LNCaP clone FGC (cell line): ENCODE results near the gene HPS1.

Experiments
- DNase-seq: peaks from one replicate; pipeline ENCODE4 v3.0.0-alpha.2; 2011; ENCODE audit warnings: low read depth
- H3K4me3 ChIP-seq: 2 replicates; pipeline ENCODE4 v1.5.1; 2011; ENCODE audit warnings: mild to moderate bottlenecking, low read depth, low read length, control low read depth
- TF ChIP-seq, protein P1 (sequence below): IDR thresholded peaks from 2 replicates; pipeline ENCODE4 v1.5.1; 2012; ENCODE audit warnings: mild to moderate bottlenecking; ENCODE audit not compliant: control insufficient read depth, insufficient read depth; ENCODE audit errors: extremely low read depth

HPS1 gene

DNA sequence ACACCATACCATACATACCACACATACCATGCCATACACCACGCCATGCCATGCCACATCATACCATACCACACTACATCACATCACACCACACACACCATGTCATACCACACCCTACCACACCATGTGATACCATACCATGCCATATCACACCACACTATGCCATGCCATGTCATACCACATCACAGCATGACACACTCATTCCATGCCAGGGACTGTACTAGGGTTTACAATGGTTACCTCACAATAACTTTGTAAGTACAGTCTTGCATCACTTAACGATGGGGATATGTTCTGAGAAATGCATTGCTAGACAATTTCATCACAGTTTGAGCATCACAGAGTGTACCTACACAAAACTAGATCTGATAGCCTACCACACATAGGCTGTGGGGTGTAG is 46.3 kb downstream of the HPS1 start:
- no peak for DNase-seq
- TF ChIP-seq, protein P1, sequence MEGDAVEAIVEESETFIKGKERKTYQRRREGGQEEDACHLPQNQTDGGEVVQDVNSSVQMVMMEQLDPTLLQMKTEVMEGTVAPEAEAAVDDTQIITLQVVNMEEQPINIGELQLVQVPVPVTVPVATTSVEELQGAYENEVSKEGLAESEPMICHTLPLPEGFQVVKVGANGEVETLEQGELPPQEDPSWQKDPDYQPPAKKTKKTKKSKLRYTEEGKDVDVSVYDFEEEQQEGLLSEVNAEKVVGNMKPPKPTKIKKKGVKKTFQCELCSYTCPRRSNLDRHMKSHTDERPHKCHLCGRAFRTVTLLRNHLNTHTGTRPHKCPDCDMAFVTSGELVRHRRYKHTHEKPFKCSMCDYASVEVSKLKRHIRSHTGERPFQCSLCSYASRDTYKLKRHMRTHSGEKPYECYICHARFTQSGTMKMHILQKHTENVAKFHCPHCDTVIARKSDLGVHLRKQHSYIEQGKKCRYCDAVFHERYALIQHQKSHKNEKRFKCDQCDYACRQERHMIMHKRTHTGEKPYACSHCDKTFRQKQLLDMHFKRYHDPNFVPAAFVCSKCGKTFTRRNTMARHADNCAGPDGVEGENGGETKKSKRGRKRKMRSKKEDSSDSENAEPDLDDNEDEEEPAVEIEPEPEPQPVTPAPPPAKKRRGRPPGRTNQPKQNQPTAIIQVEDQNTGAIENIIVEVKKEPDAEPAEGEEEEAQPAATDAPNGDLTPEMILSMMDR = no peak
- no peak overlapping the region for H3K4me3 ChIP-seq

DNA sequence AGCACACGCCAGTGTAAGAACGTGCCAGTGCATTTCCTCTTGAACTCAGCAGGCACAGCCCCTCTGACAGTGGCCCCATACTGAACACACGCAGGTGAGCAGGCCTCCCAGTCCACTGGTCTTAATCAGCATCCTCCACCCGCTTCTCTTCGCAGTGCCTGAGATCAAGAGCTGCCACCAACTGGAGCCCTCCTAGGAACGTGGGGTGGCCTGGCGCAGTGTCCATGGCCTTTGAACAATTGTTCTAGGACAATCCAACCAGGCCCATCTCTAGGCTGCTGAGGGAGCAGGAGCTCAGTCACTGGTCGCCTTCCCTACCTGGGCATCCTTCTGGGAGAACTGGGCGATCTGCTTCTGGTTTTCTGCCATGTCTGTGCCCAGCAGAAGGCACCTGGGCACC is 47.0 kb downstream of the HPS1 start:
- TF ChIP-seq, protein P1 = no peak
- no peak overlapping the region for H3K4me3 ChIP-seq
- no peak for DNase-seq

DNA sequence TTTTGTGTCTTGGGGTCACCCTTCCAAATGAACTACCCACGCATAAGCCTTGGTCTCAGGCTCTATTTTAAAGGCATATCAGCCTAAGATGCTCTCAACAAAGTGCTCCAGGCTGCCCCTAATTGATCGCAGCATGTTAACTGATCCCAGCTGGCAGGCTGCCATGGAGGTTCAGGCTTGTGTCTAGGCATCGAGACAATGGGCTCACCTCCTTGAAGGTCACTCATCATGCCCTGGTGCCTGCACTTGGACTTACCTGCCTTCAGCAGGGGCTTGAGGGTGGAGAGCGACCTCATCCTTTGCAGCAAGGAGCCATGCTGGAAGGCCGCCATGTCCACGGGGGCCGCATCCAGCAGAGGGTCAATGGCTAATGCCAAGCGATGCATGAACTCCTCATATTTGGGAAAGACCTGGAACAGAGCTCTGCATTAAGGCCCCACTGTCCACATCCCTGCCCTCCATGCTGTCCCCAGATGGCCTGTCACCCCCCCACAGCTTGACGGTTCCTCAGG is 49.6 kb downstream of the HPS1 start:
- TF ChIP-seq, protein P1 = no peak
- DNase-seq = no peak
- H3K4me3 ChIP-seq = no peak overlapping the region

DNA sequence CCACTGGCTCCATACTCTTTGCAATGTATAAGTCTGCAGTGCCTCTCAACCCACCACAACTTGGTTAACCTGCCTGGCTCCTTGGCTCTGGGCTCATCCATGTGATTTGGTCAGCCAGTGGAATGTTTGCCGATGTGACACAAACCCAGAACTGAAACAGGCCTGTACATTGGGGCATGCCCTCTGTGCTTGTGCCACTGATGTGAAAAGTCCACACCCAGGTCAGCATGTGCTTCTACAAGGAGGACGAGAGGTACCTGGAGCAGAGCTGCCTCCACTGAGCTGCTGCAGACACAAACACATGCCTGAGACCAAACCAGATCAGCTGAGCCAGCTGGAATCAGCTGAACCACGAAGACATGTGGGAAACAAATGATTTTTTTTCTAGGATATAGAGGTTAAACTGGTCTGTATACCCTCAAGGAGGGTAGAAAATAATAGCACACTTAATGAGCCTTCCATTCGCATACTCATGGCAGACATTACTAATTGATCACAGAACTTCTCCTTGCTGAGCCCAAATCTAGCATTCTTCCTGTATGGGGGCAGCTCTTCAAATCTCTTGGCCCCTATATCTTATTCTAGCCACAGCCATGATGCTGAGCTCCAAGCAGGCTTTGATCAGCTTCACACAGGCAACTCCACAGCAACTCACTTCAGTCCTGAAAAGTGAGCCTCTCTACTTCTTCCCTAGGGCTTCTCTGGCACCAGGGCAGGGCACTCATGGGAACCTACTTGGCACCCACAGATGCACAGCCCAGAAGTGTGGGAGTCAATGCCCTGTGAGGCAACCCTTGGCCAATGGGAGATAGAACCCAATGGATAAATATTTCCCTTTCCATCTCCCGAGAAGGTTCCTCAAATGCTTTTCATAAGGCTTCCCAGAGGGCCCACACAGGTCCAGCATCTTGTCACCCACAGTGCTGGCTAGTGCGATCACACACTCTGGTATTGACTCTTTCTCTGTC is 50.4 kb downstream of the HPS1 start:
- DNase-seq = no peak
- TF ChIP-seq, protein P1 = no peak
- no peak overlapping the region for H3K4me3 ChIP-seq

DNA sequence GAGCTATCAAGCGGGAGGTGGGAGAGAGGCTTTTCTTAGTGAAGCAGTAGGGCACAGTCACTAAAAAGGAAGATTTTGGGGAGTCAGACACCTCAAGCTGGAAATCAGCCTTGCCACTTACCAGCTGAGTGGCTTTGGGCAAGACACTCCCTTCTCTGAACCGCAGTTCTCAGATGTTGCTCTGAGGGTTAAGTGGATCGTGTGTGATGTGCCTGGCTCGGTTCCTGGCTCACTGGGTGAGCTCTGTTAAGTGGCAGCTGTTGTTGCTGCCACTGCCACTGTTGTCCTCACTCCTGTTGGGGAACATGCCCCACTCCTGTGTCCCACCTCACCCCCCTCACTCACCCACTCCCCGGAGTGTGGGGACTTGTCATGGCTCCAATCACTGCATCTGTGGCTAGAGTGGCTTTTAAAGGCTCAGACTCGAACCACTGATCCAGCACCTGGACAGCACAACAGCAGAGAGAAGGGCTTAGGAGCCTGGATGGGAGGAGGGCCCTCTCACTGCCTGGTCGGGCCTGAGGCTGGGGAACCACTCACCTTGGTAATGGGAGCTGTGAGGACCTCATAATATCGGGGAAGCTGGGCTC is 51.8 kb downstream of the HPS1 start:
- TF ChIP-seq, protein P1 = no peak
- no peak overlapping the region for H3K4me3 ChIP-seq
- DNase-seq = no peak

DNA sequence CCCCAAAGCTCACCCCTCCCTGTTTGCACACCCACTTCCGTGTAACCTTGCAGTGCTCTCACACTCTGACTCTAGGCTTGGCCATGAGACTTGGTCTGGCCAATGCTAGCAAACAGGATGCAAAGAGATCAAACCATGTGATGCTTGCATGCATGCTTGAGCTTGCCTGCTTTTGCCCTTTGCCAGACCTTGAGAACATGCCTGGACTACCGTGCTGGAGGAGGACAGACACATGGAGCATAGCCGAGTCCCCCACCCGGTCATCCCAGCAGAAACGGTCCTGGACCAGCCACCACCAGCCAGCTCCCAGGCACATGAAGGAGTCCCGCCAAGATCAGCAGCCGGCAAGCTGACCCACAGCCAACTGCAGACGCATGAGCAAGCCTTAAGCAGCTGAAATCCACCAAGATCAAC is 55.1 kb downstream of the HPS1 start:
- TF ChIP-seq, protein P1 = no peak
- DNase-seq = no peak
- no peak overlapping the region for H3K4me3 ChIP-seq
